H1 (cell line): Measurements from ENCODE around the gene UBE2O. TPM values are rescaled to one million over a fixed set of nuclear protein-coding genes. Genes with fewer than 3 reads are reported as not detected.

Source experiments
- CHD7 ChIP-seq: fragments of 300-600 bp; sonication (generic); IDR thresholded peaks from 2 replicates; pipeline ENCODE4 v1.7.1; 2012; ENCODE audit warnings: low read length, moderate library complexity, mild to moderate bottlenecking, inconsistent platforms; ENCODE audit not compliant: insufficient replicate concordance
- PHF8 ChIP-seq: fragments of 200-600 bp; sonication (generic); conservative IDR thresholded peaks from 2 replicates; pipeline ENCODE4 v1.7.1; 2012; ENCODE audit warnings: low read depth, mild to moderate bottlenecking, inconsistent platforms, low read length, moderate library complexity
- POLR2AphosphoS5 ChIP-seq: IDR thresholded peaks from 2 replicates; pipeline ENCODE4 v1.6.1; 2011; ENCODE audit warnings: low read depth, low read length
- RXRA ChIP-seq: IDR thresholded peaks from 2 replicates; pipeline ENCODE4 v1.6.1; 2011; ENCODE audit warnings: low read depth, mild to moderate bottlenecking, low read length, moderate library complexity; ENCODE audit not compliant: insufficient read depth
- SIN3A ChIP-seq, 2 experiments: IDR thresholded peaks in 1 of 2; conservative IDR thresholded peaks in 1 of 2; 2 replicates each; pipeline ENCODE4 v1.6.1; 2011 to 2012; ENCODE audit warnings: low read length in 2 of 2, improper control_type of control experiment in 1 of 2, low read depth in 1 of 2, mild to moderate bottlenecking in 1 of 2
- SIRT6 ChIP-seq: IDR thresholded peaks from one replicate; pipeline ENCODE4 v1.7.1; 2012; ENCODE audit warnings: low read length, inconsistent platforms
- USF2 ChIP-seq: IDR thresholded peaks from 2 replicates; pipeline ENCODE4 v1.6.1; 2011; ENCODE audit warnings: low read length, improper control_type of control experiment
- ZNF274 ChIP-seq: IDR thresholded peaks from 2 replicates; pipeline ENCODE4 v1.7.0; 2012; ENCODE audit warnings: low read length, borderline replicate concordance; ENCODE audit errors: extremely low read depth
- polyA plus RNA-seq, 7 experiments: library from polyadenylated mRNA; depleted of rRNA in 3 of 7; stranded (reverse) in 5 of 7; unstranded in 2 of 7; fragments of >200 nt in 5 of 7; fragments of 200-250 nt in 2 of 7; gene quantifications; 1 replicate in 5 of 7; 2 replicates in 1 of 7; 4 replicates in 1 of 7; pipeline versions ENCODE4 v1.2.1 to v1.2.3, GENCODE V29; 2011 to 2013; ENCODE audit warnings: missing spikeins in 2 of 7, mixed read lengths in 2 of 7
- total RNA-seq: library from RNA; stranded (reverse); fragmentation: NEBNext Ultra II Directional; extraction: Animal tissue kit (Norgen Biotek cat#: 25700); gene quantifications from 2 replicates; pipeline ENCODE4 v1.2.1, GENCODE V29; 2021

Gene UBE2O
- total and polyA plus RNA-seq, 2 of the 8 experiments (the other 6 are each of a cell fraction or from before 2014, with no cell fraction given), result 24.4 to 63.0 TPM

- TF ChIP-seq RXRA, result no peak
- TF ChIP-seq SIN3A (conservative IDR thresholded peaks at IDR 0.05 in 1 of 2, IDR thresholded peaks at IDR 0.05 in 1 of 2; ENCODE audit: low read depth in 1 of 2, low read length in 2 of 2), result no peak
- TF ChIP-seq POLR2AphosphoS5, result no peak
- no peak for TF ChIP-seq CHD7
- no peak for TF ChIP-seq ZNF274
- no peak for TF ChIP-seq PHF8
- no peak for TF ChIP-seq SIRT6
- TF ChIP-seq USF2, result no peak
Measured at GRCh38 chr17:76442341-76443338, 10.3 kb downstream of the UBE2O start (continued).
